IMR-90 (cell line): ENCODE data around the gene TRAPPC3. TPM values are rescaled to one million over a fixed set of nuclear protein-coding genes. Genes with fewer than 3 reads are reported as not detected.

Experiments used
- ATAC-seq: fragments of 200-7000 bp; cut with Tn5 transposase; 2 replicates; pipeline ENCODE4 v1.9.1; 2020; ENCODE audit warnings: low read depth, mild to moderate bottlenecking, moderate library complexity
- BruUV-seq: library from RNA; stranded (reverse); fragments of 400-500 nt; replicated peaks from 2 replicates; lab custom pipeline; 2021; lab: Mats Ljungman, UMichigan
- CTCF ChIA-PET: fragments of 300-600 bp; formaldehyde crosslinking; extraction: SDS; loops from one replicate; lab custom pipeline; 2021; ENCODE audit warnings: antibody characterized with exemption; lab: Yijun Ruan, JAX
- POLR2A ChIA-PET: fragments of 300-600 bp; sonication (Branson Sonifier 250); formaldehyde crosslinking; loops from one replicate; lab custom pipeline; 2022; ENCODE audit warnings: antibody characterized with exemption; ENCODE audit not compliant: unreplicated experiment; lab: Charles Lee
- DNase-seq: peaks from one replicate; pipeline ENCODE4 v3.0.0; 2013
- H2AFZ ChIP-seq: replicated peaks from 2 replicates; pipeline ENCODE3; 2013; ENCODE audit warnings: low read length, mild to moderate bottlenecking; ENCODE audit not compliant: poor library complexity
- H2AK5ac ChIP-seq: 2 replicates; pipeline ENCODE4 v1.6.1; 2013; ENCODE audit warnings: low read depth, low read length, inconsistent platforms
- H2AK9ac ChIP-seq: replicated peaks from 2 replicates; pipeline ENCODE3; 2013; ENCODE audit warnings: mild to moderate bottlenecking, low read depth, low read length, moderate library complexity; ENCODE audit not compliant: poor library complexity
- H2BK120ac ChIP-seq: 2 replicates; pipeline ENCODE4 v1.6.1; 2013; ENCODE audit warnings: low read depth, low read length, inconsistent platforms
- H2BK15ac ChIP-seq: 3 replicates; pipeline ENCODE4 v1.6.1; 2013; ENCODE audit warnings: low read depth, low read length, inconsistent platforms
- H2BK20ac ChIP-seq: 2 replicates; pipeline ENCODE4 v1.6.1; 2013; ENCODE audit warnings: low read depth, mild to moderate bottlenecking, inconsistent platforms, low read length, moderate library complexity
- H2BK5ac ChIP-seq: 2 replicates; pipeline ENCODE4 v1.6.1; 2013; ENCODE audit warnings: mild to moderate bottlenecking, low read depth, low read length, inconsistent platforms; ENCODE audit not compliant: poor library complexity, severe bottlenecking
- H3K14ac ChIP-seq: replicated peaks from 2 replicates; pipeline ENCODE4 v1.6.1; 2013; ENCODE audit warnings: low read depth, low read length, inconsistent platforms
- H3K18ac ChIP-seq: 2 replicates; pipeline ENCODE4 v1.6.1; 2013; ENCODE audit warnings: low read depth, low read length, control low read depth
- H3K23ac ChIP-seq: 2 replicates; pipeline ENCODE4 v1.6.1; 2013; ENCODE audit warnings: low read depth, low read length, inconsistent platforms
- H3K27ac ChIP-seq: 2 replicates; pipeline ENCODE4 v1.5.1; 2013; ENCODE audit warnings: mild to moderate bottlenecking, control low read depth, low read length; ENCODE audit not compliant: insufficient read depth
- H3K27me3 ChIP-seq: 2 replicates; pipeline ENCODE4 v1.6.1; 2013; ENCODE audit warnings: low read length; ENCODE audit not compliant: control insufficient read depth, insufficient read depth
- H3K36me3 ChIP-seq: 2 replicates; pipeline ENCODE4 v1.6.1; 2013; ENCODE audit warnings: low read length, mixed read lengths; ENCODE audit not compliant: control insufficient read depth, insufficient read depth
- H3K4ac ChIP-seq: 2 replicates; pipeline ENCODE4 v1.6.1; 2013; ENCODE audit warnings: low read depth, low read length, inconsistent platforms
- H3K4me1 ChIP-seq: 2 replicates; pipeline ENCODE4 v1.6.1; 2013; ENCODE audit warnings: low read length, mixed read lengths; ENCODE audit not compliant: control insufficient read depth, insufficient read depth
- H3K4me2 ChIP-seq: 2 replicates; pipeline ENCODE4 v1.6.1; 2013; ENCODE audit warnings: low read depth, mild to moderate bottlenecking, control low read depth, low read length, moderate library complexity
- H3K4me3 ChIP-seq: 2 replicates; pipeline ENCODE4 v1.5.1; 2013; ENCODE audit warnings: low read depth, mild to moderate bottlenecking, control low read depth, low read length, moderate library complexity; ENCODE audit not compliant: insufficient read depth
- H3K56ac ChIP-seq: 2 replicates; pipeline ENCODE4 v1.6.1; 2013; ENCODE audit warnings: low read length, inconsistent platforms; ENCODE audit not compliant: insufficient read depth; ENCODE audit errors: extremely low read depth
- H3K79me1 ChIP-seq, 2 experiments: 2 replicates each; pipeline ENCODE4 v1.6.1; 2013; ENCODE audit warnings: low read length in 2 of 2, inconsistent platforms in 1 of 2, low read depth in 1 of 2
- H3K9ac ChIP-seq: 2 replicates; pipeline ENCODE4 v1.6.1; 2013; ENCODE audit warnings: low read depth, low read length, control low read depth
- H3K9me1 ChIP-seq: 2 replicates; pipeline ENCODE4 v1.6.1; 2013; ENCODE audit warnings: low read length, inconsistent platforms; ENCODE audit not compliant: insufficient read depth
- H3K9me3 ChIP-seq: 2 replicates; pipeline ENCODE4 v1.6.1; 2013; ENCODE audit warnings: low read length; ENCODE audit not compliant: control insufficient read depth, insufficient read depth
- H4K20me1 ChIP-seq: 2 replicates; pipeline ENCODE4 v1.6.1; 2013; ENCODE audit warnings: low read length, inconsistent platforms; ENCODE audit not compliant: insufficient read depth
- H4K5ac ChIP-seq: 2 replicates; pipeline ENCODE4 v1.6.1; 2013; ENCODE audit warnings: mild to moderate bottlenecking, low read depth, low read length, control low read depth
- H4K8ac ChIP-seq, 2 experiments: 2 replicates each; pipeline ENCODE4 v1.6.1; 2013; ENCODE audit warnings: low read depth in 2 of 2, low read length in 2 of 2, control low read depth in 1 of 2, inconsistent platforms in 1 of 2
- H4K91ac ChIP-seq: 2 replicates; pipeline ENCODE4 v1.6.1; 2013; ENCODE audit warnings: low read depth, low read length, inconsistent platforms; ENCODE audit not compliant: insufficient read depth
- CEBPB ChIP-seq: IDR thresholded peaks from 2 replicates; pipeline ENCODE4 v1.6.1; 2012; ENCODE audit warnings: low read depth, low read length, improper control_type of control experiment
- MAFK ChIP-seq: IDR thresholded peaks from 2 replicates; pipeline ENCODE4 v1.6.1; 2012; ENCODE audit warnings: low read depth, low read length, improper control_type of control experiment
- WGBS, 2 experiments: methylation state at CpG; one replicate each; pipeline versions ENCODE4 v1.1.5 to v1.1.7; 2013; ENCODE audit warnings: missing lambda C conversion rate in 2 of 2; ENCODE audit not compliant: insufficient read length in 1 of 2; ENCODE audit errors: extremely low coverage in 2 of 2; 5-methylcytosine and 5-hydroxymethylcytosine counted together
- dilution Hi-C: fragments of 300-500 bp; cut with HindIII; formaldehyde crosslinking; loops from one replicate; pipeline ENCODE4 v1.14.3; 2018; ENCODE audit warnings: low sequenced_read_pairs; ENCODE audit not compliant: unreplicated experiment
- in situ Hi-C: fragments of 300-500 bp; cut with MboI; formaldehyde crosslinking; loops from 3 replicates; pipeline ENCODE4 v1.14.3; 2019; ENCODE audit warnings: low sequenced_read_pairs, inconsistent platforms, mixed read lengths
- intact Hi-C: fragments of 100-400 bp; cut with micrococcal nuclease; formaldehyde crosslinking; loops from 2 replicates; pipeline ENCODE4 v1.10.0; 2022
- polyA plus RNA-seq, 3 experiments: library from polyadenylated mRNA; depleted of rRNA; stranded (reverse); fragments of >200 nt; gene quantifications; 2 replicates each; pipeline ENCODE4 v1.2.3, GENCODE V29; 2012; ENCODE audit warnings: low replicate concordance in 1 of 3
- total RNA-seq: library from RNA; depleted of rRNA; stranded (reverse); fragments of >200 nt; gene quantifications from 2 replicates; pipeline ENCODE4 v1.2.3, GENCODE V29; 2012
- TF ChIP-seq, protein P1 (sequence below): conservative IDR thresholded peaks from 2 replicates; pipeline ENCODE4 v1.5.1; 2012; ENCODE audit warnings: mild to moderate bottlenecking, low read depth, low read length, improper control_type of control experiment
- TF ChIP-seq, protein P2 (sequence below): fragments of 150-350 bp; IDR thresholded peaks from 2 replicates; pipeline ENCODE4 v1.6.1; 2017; ENCODE audit warnings: mild to moderate bottlenecking, antibody characterized with exemption, low read length, low read depth

TRAPPC3 gene
- total and polyA plus RNA-seq, 2 of the 4 experiments (the other 2 are of a cell fraction) = 76.0 to 77.8 TPM

DNA sequence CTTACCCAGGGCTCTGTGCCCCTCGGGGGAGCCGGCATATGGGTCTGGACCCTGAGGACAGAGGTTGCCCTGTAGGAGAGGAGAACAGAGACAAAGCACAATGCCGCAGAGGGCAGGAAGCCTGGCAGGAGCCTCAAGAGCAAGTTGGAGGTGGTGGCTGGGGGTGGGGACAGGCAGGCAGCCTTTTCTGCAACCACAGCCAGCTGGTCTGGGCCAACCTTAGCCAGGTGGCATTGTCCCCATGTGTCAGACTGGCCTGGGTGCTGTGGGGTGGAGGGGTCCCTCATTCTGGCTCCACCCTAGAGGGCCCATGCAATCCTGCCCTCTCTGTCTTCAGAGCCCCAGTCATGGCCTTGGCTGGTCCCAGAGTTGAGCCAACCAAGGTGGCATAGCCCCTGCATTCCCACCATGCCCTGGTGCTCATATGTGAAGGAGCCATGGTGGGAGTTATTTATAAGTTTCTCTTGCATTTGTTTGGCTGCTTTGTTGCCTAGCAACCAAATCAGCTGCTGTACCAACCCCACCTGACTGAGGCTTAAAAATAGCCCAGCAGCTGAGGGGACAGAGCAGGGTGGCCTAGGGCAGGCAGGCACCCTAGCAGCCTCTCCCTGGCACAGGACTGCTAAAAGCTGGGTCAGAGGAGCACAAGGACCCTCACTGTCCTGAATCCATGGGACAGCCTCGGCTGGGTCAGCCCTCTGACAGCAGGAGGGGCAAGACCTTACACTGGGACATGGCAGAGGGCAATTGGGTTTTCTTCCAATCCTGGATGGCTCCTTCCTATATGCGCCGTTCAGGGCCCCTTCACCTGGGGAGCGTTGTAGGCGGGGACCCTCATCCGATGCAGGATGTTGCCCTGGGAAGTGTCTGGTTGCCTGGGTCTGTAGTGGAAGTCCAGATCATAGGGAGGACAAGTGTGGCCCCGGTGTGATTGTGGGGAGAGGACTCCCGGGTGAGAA is 26.1 kb upstream of the TRAPPC3 start:
- Histone ChIP-seq H2BK20ac (no peak overlapping the region), H3K4me2 (no peak overlapping the region), H3K9me3 (no peaks in the 10 kb centered on the region), H4K91ac (no peak overlapping the region), H3K27me3 (no peaks in the 10 kb centered on the region), H4K5ac (no peak overlapping the region), H3K23ac (no peak overlapping the region), H2BK15ac (no peak overlapping the region), H3K9ac (no peak overlapping the region), H3K4me3 (no peak overlapping the region), H3K14ac (no peak overlapping the region), H3K4me1 (peaks cover 6% of the 10 kb centered on the region), H3K56ac (no peak overlapping the region), H4K8ac (no peak overlapping the region), H3K27ac (no peak overlapping the region), H3K36me3 (peaks cover 90% of the 10 kb centered on the region), H2AFZ (no peak overlapping the region), H3K9me1 (peaks cover 5% of the 10 kb centered on the region), H2AK9ac (peak overlapping the region; percentile 57), H2AK5ac (no peak overlapping the region), H3K79me1 (peaks cover 52 to 75% of the 10 kb centered on the region in 2 experiments), H3K4ac (no peak overlapping the region), H2BK120ac (no peak overlapping the region), H3K18ac (no peak overlapping the region), H2BK5ac (no peak overlapping the region), H4K20me1 (peaks cover 71% of the 10 kb centered on the region)
- no CpG with 5 or more reads among the region's 11 CpGs for WGBS, 2 experiments
- dilution Hi-C loops (no loop called here), in situ Hi-C loops (no loop called here), intact Hi-C loops (no loop called here)
- no TSS peak for BruUV-seq
- ChIA-PET POLR2A (no interaction called here), CTCF (no interaction called here)
- ATAC-seq = peak; percentile 33
- peak; percentile 56 for DNase-seq
- TF ChIP-seq, protein P1, sequence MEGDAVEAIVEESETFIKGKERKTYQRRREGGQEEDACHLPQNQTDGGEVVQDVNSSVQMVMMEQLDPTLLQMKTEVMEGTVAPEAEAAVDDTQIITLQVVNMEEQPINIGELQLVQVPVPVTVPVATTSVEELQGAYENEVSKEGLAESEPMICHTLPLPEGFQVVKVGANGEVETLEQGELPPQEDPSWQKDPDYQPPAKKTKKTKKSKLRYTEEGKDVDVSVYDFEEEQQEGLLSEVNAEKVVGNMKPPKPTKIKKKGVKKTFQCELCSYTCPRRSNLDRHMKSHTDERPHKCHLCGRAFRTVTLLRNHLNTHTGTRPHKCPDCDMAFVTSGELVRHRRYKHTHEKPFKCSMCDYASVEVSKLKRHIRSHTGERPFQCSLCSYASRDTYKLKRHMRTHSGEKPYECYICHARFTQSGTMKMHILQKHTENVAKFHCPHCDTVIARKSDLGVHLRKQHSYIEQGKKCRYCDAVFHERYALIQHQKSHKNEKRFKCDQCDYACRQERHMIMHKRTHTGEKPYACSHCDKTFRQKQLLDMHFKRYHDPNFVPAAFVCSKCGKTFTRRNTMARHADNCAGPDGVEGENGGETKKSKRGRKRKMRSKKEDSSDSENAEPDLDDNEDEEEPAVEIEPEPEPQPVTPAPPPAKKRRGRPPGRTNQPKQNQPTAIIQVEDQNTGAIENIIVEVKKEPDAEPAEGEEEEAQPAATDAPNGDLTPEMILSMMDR = no peak
- TF ChIP-seq CEBPB = no peak
- TF ChIP-seq, protein P2, sequence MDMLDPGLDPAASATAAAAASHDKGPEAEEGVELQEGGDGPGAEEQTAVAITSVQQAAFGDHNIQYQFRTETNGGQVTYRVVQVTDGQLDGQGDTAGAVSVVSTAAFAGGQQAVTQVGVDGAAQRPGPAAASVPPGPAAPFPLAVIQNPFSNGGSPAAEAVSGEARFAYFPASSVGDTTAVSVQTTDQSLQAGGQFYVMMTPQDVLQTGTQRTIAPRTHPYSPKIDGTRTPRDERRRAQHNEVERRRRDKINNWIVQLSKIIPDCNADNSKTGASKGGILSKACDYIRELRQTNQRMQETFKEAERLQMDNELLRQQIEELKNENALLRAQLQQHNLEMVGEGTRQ = peak; percentile 61; the same call in 1 of the 2 replicates
- TF ChIP-seq MAFK = no peak
